ENCODE data around the gene TMEM174.
A peak's percentile ranks its signal among the peaks of the same experiment; 100 is the strongest.
"Not testable (repeated sequence)": the region's sequence is repeated elsewhere in the genome, so short reads cannot be mapped to it uniquely, and the experiment has no call there.

Gene TMEM174

DNA sequence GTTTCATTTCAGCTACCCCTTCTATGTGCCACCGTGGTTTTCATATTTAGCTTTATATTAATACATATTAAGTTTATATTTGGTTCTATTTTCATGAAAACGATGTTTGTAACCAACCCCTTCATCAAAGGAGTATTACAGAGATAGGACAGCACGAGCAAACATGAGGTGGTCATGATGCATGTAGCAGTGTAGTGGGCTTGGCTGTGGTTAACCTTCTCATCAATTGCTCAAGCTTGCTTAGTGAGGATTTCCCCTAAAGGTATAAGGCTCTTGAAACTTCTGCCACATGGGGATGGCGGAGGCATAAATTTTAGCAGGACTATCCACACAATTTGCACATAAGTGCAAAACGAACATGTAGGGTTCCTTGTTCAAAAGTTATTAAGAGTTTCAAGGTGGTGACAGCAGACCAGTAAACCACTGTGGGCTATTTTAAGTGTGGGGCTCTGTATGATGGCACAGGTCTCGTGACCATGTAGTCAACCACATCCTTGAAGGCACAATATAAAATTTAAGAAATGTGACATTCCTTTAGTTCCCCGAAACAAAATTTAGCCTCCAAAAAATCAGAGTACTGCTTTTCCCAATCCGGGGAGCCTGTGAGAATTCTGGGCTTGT, 24.8 kb downstream of the TMEM174 start:
- no peak for DNase-seq

DNA sequence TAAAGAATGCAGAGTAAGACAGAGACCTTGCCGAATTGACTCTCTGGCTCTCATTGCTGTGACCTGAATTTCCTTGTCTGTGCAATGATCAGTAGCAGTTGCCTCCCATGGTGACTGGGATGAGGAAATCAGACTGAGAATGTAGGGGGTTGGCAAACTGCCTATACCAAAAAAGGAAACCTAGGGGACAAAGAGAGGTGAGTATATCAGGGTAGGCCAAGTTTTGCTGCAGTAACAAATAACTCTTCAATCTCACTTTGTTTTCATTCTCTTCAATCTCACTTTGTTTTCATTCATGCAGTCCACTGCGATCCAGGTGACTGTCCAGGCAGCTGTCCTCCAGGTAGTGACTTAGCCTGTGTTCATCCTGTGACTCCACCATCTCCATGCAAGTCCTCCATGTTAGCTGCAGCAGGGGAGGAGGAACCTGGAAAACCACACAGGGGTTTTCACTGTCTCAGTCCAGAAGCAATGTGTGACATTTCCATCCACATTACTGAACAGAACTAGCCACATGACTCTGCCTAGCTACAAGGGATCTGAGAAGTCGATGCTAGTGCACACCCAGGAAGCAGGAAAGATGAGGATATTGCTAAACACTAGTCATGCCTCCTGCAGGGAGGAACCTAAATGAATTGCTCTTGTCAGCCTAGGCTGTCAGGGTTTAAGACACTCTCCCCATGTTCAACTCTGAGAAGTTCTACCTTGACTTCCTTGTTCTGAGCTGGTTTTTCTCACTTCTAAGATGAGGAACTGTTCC, 26.0 kb downstream of the TMEM174 start:
- no peak for DNase-seq

DNA sequence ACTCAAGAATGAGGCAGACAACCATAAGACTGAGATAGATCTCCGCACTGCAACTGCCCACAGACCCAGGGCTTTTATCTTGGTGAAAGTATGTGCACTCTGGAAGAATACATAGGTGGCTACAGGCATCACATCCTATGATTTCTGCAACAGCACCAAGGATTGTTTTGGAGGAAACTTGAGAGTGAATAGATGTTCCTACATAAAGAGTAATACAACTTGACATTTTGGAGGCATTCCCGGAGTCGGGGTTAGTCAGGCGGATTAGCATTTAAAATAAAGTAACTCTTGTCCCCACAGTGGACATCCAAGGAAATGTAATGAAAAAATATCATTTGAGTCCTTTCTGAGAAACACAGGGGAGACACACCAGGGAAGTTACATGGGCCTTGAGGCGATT, 26.7 kb downstream of the TMEM174 start:
- DNase-seq = no peak

DNA sequence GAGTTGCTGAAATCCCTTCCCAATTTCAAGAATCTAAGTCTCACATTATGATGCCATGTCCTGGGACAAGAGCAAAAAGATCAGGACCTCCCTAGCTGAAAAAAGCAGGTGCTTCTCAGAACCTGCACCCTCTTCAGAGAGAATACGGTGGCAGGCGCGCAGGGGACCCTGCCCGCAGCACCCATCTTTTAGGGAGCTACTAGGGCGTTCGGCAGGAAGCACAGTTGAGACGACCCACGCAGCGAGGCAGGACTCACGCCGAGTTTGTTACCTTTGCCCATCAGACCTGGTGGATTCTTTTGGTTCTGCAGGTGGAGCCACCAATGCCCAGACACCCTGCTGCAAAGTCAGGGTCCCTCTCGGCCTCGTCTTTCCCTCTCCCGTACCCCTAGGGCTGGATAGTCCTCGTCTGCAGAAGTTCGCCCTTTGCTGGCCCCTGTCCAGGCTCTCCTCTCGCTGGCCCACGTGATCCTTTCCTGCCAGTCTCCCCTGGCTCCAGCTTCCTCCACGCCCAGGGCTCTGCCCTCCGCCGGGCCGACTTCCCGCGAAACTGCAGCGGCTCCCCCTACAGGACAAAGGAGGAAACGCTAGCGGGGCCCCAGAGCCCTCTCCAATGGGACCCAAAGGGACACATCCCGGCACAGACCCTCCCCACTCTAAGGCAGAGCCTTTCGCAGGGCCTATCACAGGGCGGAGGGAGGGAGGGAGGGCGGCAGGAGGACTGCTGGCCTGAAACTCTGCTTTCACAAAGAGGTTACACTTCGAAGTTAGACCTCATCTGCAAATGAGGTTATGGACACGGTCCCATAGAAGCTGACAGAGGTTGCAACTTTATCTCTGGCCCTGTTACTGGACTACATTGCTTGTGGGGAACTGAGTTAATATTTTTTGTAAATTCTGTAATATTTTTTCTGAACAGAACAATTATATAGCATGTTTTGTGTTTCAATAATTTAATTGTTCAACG, 28.8 kb downstream of the TMEM174 start:
- DNase-seq = peak; percentile 69

DNA sequence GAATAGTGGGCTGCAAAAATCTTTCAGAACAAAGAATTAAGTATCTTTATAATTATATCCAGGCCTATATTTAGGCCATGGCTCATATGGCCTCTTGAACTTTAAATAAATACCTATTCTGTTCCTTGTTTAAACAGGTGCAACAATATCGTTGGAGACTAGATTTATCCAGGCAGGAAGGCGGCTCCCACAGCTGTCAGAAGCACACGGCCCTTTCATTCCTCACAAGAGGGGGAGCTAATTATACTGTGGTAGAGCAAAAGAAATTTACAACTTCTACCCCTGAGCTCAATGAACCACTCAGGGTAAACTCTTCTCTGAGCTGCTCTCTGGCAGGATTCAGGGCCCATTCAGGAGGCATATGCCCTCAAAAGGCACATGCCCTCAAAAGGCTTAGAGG, 31.3 kb downstream of the TMEM174 start:
- no peak for DNase-seq

DNA sequence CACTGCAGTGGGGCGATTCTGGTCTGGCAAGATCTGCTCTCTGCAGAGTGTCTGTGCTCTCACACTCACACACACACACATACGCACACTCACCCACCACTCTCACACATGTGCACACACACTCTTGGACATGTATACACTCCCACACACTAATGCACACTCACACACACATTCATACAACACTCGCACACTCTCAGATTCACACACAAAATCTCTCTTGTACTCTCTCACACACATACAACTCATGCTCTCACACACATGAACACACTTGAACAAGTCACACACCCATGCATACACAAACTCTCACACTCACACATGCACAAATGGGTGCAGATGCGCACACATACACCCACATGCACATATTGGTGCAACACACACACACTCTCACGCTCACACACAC, 31.7 kb downstream of the TMEM174 start:
- no peak for DNase-seq

DNA sequence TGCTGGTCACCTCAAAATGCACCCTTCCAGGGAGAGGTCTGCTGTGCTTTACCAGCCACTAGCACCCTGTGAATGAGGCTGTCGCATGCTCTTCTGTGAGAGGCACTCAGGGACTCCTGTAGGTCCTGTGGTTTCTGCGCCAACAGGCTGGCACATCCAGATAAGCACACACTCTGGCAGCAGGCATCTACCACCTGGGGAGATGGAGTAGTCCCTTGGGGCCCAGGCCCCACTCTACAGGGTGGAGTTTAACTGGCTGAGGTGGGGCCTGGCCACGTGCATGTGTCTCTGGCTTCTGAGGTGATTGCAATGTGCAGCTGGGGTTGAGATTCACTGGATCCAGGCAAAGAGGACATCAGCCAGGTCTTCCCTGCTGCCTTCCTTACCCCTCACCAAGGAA, 32.3 kb downstream of the TMEM174 start:
- DNase-seq = no peak

DNA sequence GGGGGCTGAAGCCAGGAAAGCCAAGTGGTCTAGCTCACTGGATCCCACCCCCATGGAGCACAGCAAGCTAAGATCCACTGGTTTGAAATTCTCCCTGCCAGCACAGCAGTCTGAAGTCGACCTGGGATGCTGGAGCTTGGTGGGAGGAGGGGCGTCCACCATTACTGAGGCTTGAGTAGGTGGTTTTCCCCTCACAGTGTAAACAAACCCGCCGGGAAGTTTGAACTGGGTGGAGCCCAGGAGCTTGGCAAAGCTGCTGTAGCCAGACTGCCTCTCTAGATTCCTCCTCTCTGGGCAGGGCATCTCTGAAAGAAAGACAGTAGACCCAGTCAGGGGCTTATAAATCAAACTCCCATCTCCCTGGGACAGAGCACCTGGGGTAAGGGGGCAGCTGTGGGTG, 34.2 kb downstream of the TMEM174 start:
- not testable (repeated sequence) for DNase-seq

DNA sequence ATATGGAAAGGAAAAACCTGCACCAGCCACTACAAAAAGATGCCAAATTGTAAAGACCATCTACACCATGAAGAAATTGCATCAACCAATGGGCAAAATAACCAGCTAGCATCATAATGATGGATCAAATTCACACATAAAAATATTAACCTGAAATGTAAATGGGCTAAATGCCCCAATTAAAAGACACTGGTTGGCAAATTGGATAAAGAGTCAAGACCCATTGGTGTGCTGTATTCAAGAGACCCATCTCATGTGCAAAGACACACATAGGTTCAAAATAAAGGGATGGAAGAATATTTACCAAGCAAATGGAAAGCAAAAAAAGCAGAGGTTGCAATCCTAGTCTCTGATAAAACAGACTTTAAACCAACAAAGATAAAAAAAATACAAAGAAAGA, 36.1 kb downstream of the TMEM174 start:
- DNase-seq = not testable (repeated sequence)

DNA sequence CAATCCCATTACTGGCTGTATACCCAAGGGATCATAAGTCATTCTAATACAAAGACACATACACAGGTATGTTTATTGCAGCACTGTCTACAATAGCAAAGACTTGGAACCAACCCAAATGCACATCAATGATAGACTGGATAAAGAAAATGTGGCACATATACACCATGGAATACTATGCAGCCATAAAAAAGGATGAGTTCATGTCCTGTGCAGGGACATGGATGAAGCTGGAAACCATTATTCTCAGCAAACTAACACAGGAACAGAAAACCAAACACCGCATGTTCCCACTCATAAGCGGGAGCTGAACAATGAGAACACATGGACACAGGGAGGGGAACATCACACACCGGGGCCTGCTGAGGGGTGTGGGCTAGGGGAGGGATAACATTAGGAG, 39.7 kb downstream of the TMEM174 start:
- not testable (repeated sequence) for DNase-seq

DNA sequence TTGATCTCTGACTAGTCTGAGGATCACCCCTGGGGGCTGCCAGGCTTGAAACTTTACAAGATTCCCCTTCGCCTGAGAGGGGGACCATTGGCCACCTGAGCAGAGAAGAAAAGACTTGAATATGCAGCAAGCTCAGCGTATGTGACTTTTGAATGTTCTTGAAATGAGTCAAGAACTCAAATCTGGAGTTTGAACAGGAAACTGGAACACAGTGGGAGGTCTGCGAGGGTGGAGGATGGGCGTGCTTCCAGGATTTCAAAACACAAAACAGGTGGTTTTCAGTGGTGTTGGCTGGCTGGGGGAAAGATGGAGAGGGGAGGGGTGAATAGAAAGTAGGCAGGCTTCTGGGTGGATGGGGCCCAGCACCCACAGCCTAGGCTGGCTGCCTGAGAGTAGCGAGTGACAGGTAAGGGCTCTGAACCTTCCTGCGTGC, 40.6 kb downstream of the TMEM174 start:
- no peak for DNase-seq

DNA sequence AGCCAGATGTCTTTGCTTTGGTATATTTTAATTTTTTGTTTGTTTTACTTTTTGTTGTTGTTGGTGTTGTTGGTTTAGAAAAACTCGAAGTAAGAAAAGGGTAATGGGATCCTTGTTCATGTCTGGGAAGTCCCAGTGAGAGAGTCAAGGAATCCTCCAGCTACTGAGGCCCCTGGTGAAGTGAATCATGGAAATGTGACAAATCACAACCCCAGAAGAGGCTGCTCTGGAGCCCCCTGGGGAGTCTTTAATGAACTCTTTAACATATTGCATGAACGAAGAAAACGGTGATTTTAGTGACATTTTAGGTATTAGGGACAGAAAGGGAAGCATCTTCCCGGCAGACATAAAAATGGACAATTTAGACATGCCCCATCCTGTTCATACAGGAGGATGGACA, 41.3 kb downstream of the TMEM174 start:
- no peak for DNase-seq

DNA sequence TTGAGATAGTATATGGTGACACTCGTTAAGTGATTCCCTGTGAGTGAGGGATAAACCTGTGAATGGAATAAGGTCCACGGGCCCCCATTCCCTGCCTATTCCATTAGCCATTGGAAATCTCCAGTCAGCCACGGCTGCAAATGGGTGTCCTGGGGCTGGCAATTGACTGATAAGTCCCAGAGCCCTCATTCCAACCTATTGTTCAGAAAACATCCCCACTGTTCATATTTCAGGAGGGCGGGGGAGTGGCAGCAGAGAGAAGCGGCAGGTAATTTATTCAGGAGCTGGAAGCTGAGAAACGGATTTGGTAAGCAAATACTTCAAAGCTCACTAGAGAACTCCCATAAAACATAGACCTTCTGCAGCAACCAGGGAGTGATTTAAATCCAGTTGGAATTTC, 42.0 kb downstream of the TMEM174 start:
- no peak for DNase-seq

DNA sequence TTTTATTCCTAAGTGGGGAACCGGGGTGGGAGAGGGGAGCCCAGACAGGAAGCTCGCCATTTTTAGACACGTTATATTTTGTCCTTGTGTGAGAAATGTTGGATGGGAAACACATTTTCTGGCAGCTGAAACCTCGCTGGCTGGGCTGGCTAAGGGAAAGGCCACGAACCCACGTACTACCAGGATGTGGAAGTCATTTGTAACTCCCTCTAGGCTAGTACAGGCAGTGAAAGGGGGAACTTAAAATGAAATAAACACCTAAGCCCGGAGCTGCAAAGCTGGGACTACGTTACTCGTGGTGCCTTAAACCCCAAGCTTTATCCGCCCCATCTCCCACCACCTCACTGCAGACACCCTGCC, 42.5 kb downstream of the TMEM174 start:
- no peak for DNase-seq

DNA sequence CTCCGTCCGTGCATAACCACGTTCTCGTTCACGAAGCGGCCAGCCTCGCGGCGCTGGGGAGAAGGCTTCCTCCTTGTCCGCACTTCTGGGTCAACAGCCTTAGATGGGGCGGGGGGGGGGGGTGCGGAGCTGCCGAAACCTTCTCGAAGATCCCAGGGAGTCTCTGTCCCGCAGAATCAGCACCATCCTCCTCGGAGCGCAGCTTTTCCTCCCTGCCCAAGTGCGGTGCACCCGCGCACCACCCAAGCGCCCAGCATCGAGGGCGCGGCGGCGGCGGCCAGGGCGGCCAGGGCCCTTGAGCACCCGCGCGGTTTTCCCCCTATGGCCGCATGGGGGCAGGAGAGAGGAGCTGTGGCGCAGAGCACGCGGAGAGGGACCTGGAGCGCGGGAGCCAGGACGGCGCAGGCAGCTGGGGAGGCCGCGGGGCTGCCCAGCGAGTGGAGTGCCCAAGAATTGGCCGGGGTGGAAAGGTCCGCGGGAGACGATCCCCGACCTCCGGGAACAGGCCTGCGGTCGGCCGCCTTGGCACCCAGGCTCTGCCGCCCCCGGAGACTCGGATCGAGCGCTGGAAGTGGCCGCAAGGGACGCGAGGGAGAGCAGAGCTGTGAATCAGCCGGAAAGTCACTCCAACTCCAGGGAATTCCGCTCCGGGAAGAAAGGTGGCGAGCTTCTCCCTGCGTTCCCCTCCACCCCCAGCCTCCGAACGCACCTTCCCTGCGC, 43.1 kb downstream of the TMEM174 start:
- peak; percentile 62 for DNase-seq

DNA sequence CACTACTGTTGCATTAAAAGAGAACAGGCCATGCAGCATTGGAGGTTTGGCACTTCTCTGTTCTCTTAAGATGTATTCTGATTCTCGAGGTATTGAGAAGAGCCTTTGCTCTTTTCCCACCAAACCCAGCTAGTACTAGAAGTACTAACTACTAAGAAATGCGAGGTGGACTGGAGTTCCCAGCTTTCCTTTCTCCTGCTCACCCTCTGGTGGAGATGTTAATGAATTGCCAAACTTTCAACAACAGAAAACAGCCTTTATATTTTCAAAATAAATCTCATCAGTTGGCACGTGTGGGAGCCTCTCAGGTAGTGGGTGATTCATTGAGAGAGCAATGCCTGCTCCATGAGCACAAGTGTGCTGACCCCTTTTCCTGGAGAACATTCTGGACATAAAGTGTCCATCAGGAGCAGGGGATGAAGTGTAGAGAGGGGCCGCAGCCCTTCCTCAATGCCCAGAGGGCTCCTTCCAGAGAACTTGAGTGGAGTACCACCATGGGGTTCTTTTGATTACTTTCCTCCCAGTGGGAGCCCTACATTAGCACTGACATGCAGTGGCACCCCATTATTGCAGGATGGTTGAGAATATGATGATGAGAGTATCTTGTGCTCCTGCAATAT, 45.7 kb downstream of the TMEM174 start:
- DNase-seq = no peak

DNA sequence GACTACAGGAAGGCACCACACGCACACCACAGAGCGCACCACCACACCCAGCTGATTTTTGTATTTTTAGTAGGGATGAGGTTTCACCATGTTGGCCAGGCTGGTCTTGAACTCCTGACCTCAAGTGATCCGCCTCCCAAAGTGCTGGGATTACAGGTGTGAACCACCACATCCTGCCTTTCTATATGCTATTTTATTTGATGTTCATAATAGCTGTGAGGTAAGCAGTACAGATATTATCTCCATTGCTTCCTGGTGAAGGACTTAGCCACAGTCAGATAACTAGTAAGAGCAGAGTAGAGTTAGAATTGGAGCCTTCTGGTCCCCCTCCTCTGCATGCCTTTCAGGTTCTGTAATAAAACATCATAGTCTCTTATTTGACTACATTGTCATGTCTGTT, 46.3 kb downstream of the TMEM174 start:
- DNase-seq = not testable (repeated sequence)

DNA sequence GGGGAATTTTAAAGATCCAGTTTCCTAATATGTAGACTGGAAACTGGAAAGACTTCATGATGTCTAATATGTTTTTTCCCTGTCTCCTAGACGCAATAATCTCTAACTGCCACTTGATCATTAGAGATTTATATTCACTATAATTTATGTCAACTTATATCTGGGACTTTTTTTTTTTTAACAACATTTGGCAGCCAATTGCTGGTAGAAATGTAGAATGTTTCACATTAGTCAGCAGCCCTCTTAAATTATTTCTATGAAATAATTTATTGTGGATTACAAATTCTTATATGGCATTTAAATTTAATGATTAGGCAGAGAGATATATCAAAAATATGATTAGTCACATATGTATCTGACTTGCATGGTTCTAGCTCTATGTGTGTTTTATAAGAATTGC, 48.2 kb downstream of the TMEM174 start:
- DNase-seq = no peak

DNA sequence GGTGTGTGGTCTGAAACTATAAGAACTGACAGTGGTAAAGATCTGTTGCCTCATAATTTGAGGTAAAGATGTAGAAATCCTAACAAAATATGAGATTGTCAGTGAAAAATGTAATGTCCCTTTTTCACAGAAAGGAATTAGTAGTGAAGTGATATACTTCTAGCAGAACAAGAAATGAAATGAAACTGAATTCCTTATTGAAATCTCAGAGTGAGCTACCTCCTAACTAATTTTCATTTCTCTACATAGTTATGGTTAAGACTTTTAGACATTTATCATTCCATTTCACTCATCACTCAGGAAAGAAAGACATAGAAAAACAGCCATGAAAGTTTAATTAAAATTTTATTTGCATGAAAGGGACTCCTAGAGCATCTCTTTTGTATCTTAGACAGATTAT, 48.7 kb downstream of the TMEM174 start:
- no peak for DNase-seq

DNA sequence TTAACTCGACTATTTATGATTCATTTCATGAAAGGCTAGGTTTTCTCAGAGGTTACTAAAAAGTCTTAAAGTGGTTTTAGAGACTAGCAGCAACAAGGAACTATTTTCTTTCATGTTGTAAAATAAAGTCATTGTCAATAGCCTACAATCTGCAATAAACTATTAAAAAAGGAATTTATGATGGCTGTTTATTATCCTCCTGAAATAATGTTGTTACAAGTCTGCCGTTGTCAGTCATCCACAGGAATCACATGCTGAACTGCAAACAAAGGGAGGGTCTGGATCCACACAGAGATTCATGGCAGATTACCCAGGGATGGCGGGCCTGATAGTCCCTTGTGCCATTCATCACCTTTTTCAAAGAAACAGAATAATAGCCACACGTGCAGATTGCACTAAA, 49.2 kb downstream of the TMEM174 start:
- no peak for DNase-seq

All from CD4-positive, alpha-beta T cell treated with Interleukin-12 subunit alpha and Interleukin-12 subunit beta, for 1 hour (primary cell).